NCI-H526 treated with DMSO at 0.1 percent for 48 hours (cell line): ENCODE results near the gene EZH2.
A peak's percentile ranks its signal among the peaks of the same experiment; 100 is the strongest.

ENCODE experiments used
- DNase-seq: peaks from one replicate; lab custom pipeline; 2025; lab: John Stamatoyannopoulos, UW

Gene EZH2

GRCh38 chr7:148884049-148884298 lies at the start of gene EZH2:
Gene EZH2 (minus strand): TSS chr7:148884291. CDS start chr7:148847298, 36,993 bp downstream.
- no peak for DNase-seq

GRCh38 chr7:148931470-148931869 lies 47.4 kb upstream of the EZH2 start:
- DNase-seq: no peak

- DNase-seq: no peak
These were observed 46.2 kb upstream of the EZH2 start for GRCh38 chr7:148930335-148930734.

GRCh38 chr7:148929176-148929575 lies 45.1 kb upstream of the EZH2 start:
- no peak for DNase-seq

- no peak for DNase-seq
These were observed 43.3 kb upstream of the EZH2 start for GRCh38 chr7:148927123-148928045.

GRCh38 chr7:148925836-148926235 lies 41.7 kb upstream of the EZH2 start:
- no peak for DNase-seq

- no peak for DNase-seq
These were observed 39.9 kb upstream of the EZH2 start for GRCh38 chr7:148924011-148924410.

- DNase-seq: no peak
These were observed 37.7 kb upstream of the EZH2 start for GRCh38 chr7:148921806-148922205.

- no peak for DNase-seq
These were observed 37.1 kb upstream of the EZH2 start for GRCh38 chr7:148921189-148921588.

- DNase-seq: no peak
These were observed 35.8 kb upstream of the EZH2 start for GRCh38 chr7:148919859-148920258.

- DNase-seq: no peak
These were observed 34.0 kb upstream of the EZH2 start for GRCh38 chr7:148918058-148918596.

GRCh38 chr7:148916186-148916585 lies 32.1 kb upstream of the EZH2 start:
- no peak for DNase-seq

GRCh38 chr7:148915211-148915610 lies 31.1 kb upstream of the EZH2 start:
- DNase-seq: peak; percentile 46

GRCh38 chr7:148914208-148914777 lies 30.2 kb upstream of the EZH2 start:
- no peak for DNase-seq

- no peak for DNase-seq
These were observed 28.9 kb upstream of the EZH2 start for GRCh38 chr7:148912758-148913541.

GRCh38 chr7:148912151-148912550 lies 28.1 kb upstream of the EZH2 start:
- no peak for DNase-seq

GRCh38 chr7:148911626-148912025 lies 27.5 kb upstream of the EZH2 start:
- DNase-seq: no peak

- no peak for DNase-seq
These were observed 25.5 kb upstream of the EZH2 start for GRCh38 chr7:148909568-148909967.

- no peak for DNase-seq
These were observed 22.8 kb upstream of the EZH2 start for GRCh38 chr7:148906707-148907498.

GRCh38 chr7:148905093-148905666 lies 21.1 kb upstream of the EZH2 start:
- DNase-seq: no peak

- DNase-seq: no peak
These were observed 19.4 kb upstream of the EZH2 start for GRCh38 chr7:148903504-148903903.

GRCh38 chr7:148901178-148901577 lies 17.1 kb upstream of the EZH2 start:
- no peak for DNase-seq
